HG03558 (cell line): ENCODE results near the gene IL18R1.
"Not testable (repeated sequence)": the region's sequence is repeated elsewhere in the genome, so short reads cannot be mapped to it uniquely, and the experiment has no call there.

ENCODE experiments used
- ATAC-seq: cut with Tn5 transposase; IDR thresholded peaks from one replicate; pipeline ENCODE4 v1.9.1; 2021; ENCODE audit warnings: moderate number of reproducible peaks; ENCODE audit not compliant: unreplicated experiment; ENCODE audit errors: extremely low read depth

The IL18R1 gene

GRCh38 chr2:102355526-102356380 lies at the start of gene IL18R1:
Gene IL18R1, plus strand, starts transcription at chr2:102355796. Its CDS starts 6,865 bp downstream, at chr2:102362661.
- ATAC-seq = peak; percentile 89

GRCh38 chr2:102306125-102306524 lies 49.5 kb upstream of the IL18R1 start:
- no peak for ATAC-seq

DNA sequence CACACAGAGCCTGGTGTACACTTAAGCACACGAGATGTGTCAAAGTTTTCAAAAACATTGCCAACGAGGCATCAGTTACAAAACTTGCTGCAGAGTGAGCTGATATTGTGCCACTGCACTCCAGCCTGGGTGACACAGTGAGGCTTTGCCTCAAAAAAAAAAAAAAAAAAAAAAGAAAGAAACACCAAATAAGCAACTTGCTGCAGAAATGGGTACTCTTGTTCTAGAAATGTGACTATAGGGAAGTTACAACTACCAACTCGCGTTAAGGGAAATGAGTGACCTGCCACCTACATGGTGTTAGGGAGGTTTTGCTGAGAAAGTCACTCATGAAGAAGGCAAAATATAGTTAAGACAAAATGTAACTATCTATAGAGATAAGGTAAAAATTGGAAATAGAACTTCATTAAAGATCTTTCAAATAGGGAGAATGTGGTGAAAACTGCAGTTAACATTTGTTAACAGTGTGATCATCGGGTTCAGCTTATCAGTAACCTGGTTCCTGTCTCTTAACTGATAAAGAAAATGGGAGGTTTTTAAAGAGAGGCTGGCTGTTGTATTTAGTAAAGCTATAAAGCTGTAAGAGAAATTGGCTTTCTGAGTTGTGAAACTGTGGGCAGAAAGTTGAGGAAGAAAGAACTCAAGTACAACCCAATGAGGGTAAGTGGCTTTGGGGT lies 44.5 kb upstream of the IL18R1 start, which contains the start of gene IL1RL1:
Gene IL1RL1, plus strand, starts transcription at position 600 of the 677 bp plus-strand sequence. CDS start 26,702 bp downstream, outside the sequence.
- ATAC-seq = no peak

GRCh38 chr2:102313025-102313424 lies 42.6 kb upstream of the IL18R1 start:
- no peak for ATAC-seq

- no peak for ATAC-seq
Measured at GRCh38 chr2:102313471-102313870, 42.1 kb upstream of the IL18R1 start.

GRCh38 chr2:102313950-102314349 lies 41.6 kb upstream of the IL18R1 start:
- no peak for ATAC-seq

DNA sequence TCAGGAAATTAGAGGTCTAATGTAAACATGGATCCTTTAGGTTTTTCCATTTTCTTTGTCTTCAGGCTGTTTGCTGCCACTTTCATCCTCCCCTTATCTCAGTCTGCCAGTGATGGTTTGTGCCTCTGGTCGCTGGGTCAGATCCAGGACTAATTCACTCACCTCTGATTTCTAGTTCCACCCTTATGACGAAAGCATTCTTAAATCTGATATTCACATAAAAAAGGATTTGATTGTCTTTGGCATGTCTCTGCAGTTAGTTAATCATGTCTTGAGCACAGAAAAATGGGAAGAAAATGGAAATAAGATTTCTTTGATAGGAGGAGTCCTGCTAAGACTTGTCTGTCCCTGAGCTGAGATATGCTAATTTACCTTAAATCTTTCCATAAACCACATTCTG lies 39.7 kb upstream of the IL18R1 start:
- ATAC-seq = no peak

GRCh38 chr2:102317715-102318114 lies 37.9 kb upstream of the IL18R1 start:
- no peak for ATAC-seq

DNA sequence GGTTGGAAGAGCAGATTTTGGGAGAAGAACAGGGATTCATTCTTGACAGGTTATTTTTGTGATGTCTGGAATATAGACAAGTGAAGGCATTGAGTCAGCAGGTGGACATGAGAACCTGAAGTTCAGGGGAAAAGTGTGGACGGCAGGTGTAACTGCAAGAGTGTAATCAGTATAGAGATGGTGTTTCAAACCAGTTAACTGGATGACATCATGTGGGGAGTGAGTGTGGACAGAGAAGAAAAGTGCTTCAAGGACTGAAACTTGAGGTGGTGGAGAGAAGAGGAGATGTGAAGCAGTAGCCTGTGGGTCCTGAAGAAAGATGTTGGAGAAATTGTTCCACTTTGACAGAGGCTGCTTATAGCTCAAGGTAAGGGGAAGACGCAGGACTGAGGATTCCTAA lies 37.2 kb upstream of the IL18R1 start:
- ATAC-seq = no peak

- ATAC-seq = no peak
Measured at GRCh38 chr2:102321941-102322719, 33.5 kb upstream of the IL18R1 start.

- not testable (repeated sequence) for ATAC-seq
Measured at GRCh38 chr2:102324914-102325313, 30.7 kb upstream of the IL18R1 start.

DNA sequence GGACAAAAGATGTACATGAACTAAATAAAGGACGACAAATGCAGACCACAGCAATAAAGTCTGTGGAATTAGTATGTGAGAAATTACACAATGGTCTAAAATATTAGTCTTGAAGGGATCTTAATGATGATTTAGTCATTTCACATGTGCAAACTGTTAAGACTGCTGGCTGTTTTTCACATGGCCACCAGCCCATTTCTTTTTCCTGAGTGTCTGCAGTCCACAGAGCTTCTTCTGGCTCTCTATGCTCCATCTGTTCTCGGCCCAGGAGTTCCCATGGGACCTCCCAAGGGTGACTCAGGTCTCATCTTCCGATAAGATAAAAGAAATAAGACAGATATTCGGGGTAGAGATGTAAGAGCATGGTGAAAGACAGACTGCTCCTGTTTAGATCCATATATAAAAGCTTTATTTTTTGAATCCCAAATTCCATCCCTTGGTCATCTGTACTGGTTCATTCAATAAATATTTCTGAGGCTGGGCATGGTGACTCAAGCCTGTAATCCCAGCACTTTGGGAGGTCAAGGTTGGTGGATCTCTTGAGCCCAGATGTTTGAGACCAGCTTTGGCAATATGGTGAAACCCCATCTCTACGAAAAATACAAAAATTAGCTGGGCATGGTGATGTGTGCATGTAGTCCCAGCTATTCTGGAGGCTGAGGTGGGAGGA lies 24.1 kb upstream of the IL18R1 start:
- no peak for ATAC-seq

DNA sequence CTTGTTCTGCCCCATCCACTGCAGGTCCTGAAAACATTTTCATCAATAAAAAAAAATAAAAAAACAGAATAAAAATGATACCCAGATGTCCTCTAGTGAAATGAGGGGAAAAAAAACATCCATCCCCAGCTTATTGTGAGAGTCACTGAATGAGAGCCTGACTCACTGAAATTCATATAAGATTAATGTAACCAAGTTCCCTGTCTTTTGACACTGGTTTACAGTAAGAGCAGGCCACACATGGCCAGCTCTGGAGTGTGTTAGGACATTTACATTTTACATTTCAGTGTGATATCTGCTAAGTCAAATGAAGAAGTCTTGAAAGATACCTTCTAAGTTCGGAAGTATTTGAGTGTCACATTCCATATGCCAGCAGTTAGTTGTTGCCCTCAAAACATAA lies 21.1 kb upstream of the IL18R1 start:
- ATAC-seq = no peak

- no peak for ATAC-seq
Measured at GRCh38 chr2:102335871-102336366, 19.7 kb upstream of the IL18R1 start.

- ATAC-seq = no peak
Measured at GRCh38 chr2:102336502-102336945, 19.1 kb upstream of the IL18R1 start.

DNA sequence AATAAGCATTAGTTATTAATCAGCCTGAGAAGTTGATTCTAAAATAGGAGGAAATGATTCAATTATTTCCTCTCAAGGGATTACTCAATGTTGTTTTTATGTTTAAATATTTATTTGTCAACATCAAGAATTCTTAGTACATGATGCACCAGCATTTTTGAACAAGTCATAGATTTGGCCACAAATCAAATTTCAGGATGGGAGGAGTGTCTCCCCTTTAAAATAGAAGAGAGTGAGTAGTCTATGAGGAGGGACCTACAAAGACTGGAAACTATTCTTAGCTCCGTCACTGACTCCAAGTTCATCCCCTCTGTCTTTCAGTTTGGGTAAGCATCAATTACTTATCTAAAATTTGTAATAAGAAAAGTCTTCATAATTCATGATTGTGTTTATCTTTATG lies 18.6 kb upstream of the IL18R1 start:
- ATAC-seq = no peak

DNA sequence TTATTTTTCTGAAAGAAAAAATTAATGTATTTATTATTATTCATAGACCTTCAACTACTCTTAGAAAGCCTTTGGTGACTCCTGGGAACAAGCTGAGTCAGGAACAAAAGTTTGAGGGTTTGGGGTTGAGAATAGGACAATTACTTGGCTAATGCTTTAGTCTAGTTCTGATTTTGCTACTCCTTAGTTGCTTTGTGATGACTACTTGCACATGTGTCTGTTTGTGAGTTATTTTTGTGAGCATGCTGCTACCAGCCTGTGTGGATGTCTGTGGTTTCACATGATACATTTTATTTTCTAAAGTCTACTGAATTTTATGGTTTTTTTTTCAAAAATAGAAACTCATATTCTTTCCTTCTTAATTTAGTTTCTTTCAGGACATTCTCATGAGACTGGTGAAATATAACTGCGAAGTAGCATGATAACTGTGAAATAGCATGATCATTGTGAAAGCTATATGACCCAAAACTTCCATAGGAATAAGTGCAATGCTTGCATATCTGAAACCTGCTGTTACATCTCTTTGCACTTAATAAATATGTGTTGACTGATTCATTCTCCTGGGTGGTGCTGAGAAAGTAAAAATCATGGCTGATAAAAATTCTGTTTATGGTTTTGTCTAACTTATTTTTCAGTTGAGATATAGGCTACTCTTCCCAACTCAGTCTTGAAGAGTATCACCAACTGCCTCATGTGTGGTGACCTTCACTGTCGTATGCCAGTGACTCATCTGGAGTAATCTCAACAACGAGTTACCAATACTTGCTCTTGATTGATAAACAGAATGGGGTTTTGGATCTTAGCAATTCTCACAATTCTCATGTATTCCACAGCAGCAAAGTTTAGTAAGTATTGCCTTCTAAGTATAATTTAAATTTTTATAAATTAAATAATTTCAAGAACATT lies 17.9 kb upstream of the IL18R1 start:
- no peak for ATAC-seq

DNA sequence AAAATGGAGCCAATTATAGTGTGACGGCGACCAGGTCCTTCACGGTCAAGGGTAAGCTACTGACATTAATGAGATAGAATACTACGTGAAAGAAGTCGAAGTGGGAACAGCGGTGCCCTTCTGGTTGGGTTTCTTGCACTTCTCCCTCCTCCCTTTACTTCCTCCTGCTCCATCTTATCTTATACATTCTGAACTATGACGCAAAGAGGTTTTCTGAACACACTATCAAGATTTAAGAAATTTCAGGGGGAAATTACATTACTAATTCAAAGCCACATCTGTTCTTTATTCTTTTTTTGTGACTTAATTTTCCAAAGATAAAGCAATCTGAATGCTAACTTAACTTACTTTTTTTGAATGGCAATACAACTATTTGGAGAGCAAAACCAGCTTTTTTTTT lies 14.8 kb upstream of the IL18R1 start:
- no peak for ATAC-seq

- no peak for ATAC-seq
Measured at GRCh38 chr2:102342888-102343287, 12.7 kb upstream of the IL18R1 start.
